Keratinocyte (primary cell): ENCODE results near the gene SKAP1. TPM values are rescaled to one million over a fixed set of nuclear protein-coding genes. Genes with fewer than 3 reads are reported as not detected.

Experiments used
- DNase-seq: peaks from one replicate; pipeline ENCODE4 v3.0.0-alpha.2; 2011; ENCODE audit warnings: low read depth, missing footprints, low spot score
- FAIRE-seq: peaks from 2 replicates; lab custom pipeline; 2011; peaks lifted over from hg19 to GRCh38; lab: Jason Lieb, UNC
- H2AFZ ChIP-seq: 2 replicates; pipeline ENCODE4 v1.6.0; 2012; ENCODE audit warnings: low read length, control low read depth, inconsistent platforms; ENCODE audit not compliant: control insufficient read depth
- H3K27ac ChIP-seq: 2 replicates; pipeline ENCODE4 v1.5.1; 2011; ENCODE audit warnings: low read length; ENCODE audit not compliant: control insufficient read depth, insufficient read depth
- H3K27me3 ChIP-seq: 3 replicates; pipeline ENCODE4 v1.6.0; 2011; ENCODE audit warnings: low read length; ENCODE audit not compliant: control insufficient read depth, insufficient read depth; ENCODE audit errors: extremely low read depth
- H3K36me3 ChIP-seq, 2 experiments: 2 replicates in 1 of 2; 3 replicates in 1 of 2; pipeline ENCODE4 v1.5.1; 2011; ENCODE audit warnings: low read length in 2 of 2, mild to moderate bottlenecking in 1 of 2; ENCODE audit not compliant: control insufficient read depth in 2 of 2, insufficient read depth in 2 of 2; ENCODE audit errors: extremely low read depth in 1 of 2
- H3K4me1 ChIP-seq: 3 replicates; pipeline ENCODE4 v1.5.1; 2011; ENCODE audit warnings: low read length; ENCODE audit not compliant: control insufficient read depth, insufficient read depth; ENCODE audit errors: extremely low read depth
- H3K4me2 ChIP-seq: 3 replicates; pipeline ENCODE4 v1.6.0; 2011; ENCODE audit warnings: low read depth, low read length; ENCODE audit not compliant: control insufficient read depth, insufficient read depth; ENCODE audit errors: extremely low read depth
- H3K4me3 ChIP-seq, 3 experiments: fragments of 200-600 bp in 1 of 3; sonication (generic) in 1 of 3; 2 replicates in 2 of 3; 3 replicates in 1 of 3; pipeline ENCODE4 v1.5.1; 2011 to 2016; ENCODE audit warnings: low read length in 3 of 3, mild to moderate bottlenecking in 3 of 3, control low read depth in 2 of 3, inconsistent platforms in 1 of 3, low read depth in 1 of 3, mixed read lengths in 1 of 3, mixed run types in 1 of 3, moderate library complexity in 1 of 3; ENCODE audit not compliant: control insufficient read depth in 2 of 3, insufficient read depth in 2 of 3; ENCODE audit errors: extremely low read depth in 1 of 3
- H3K79me2 ChIP-seq: 2 replicates; pipeline ENCODE4 v1.6.0; 2012; ENCODE audit warnings: low read length; ENCODE audit not compliant: control insufficient read depth, insufficient read depth
- H3K9ac ChIP-seq: 3 replicates; pipeline ENCODE4 v1.6.0; 2011; ENCODE audit warnings: low read length; ENCODE audit not compliant: control insufficient read depth, insufficient read depth; ENCODE audit errors: extremely low read depth
- H3K9me1 ChIP-seq: 3 replicates; pipeline ENCODE4 v1.6.0; 2011; ENCODE audit warnings: low read length; ENCODE audit not compliant: control insufficient read depth, insufficient read depth; ENCODE audit errors: extremely low read depth
- H3K9me3 ChIP-seq: 2 replicates; pipeline ENCODE4 v1.5.1; 2012; ENCODE audit warnings: low read depth, low read length; ENCODE audit not compliant: control insufficient read depth
- H4K20me1 ChIP-seq: 3 replicates; pipeline ENCODE4 v1.6.0; 2011; ENCODE audit warnings: low read length; ENCODE audit not compliant: control insufficient read depth, insufficient read depth; ENCODE audit errors: extremely low read depth
- CTCF ChIP-seq, 3 experiments: IDR thresholded peaks in 1 of 3; conservative IDR thresholded peaks in 1 of 3; optimal IDR thresholded peaks in 1 of 3; 2 replicates in 2 of 3; 3 replicates in 1 of 3; pipeline versions ENCODE3 to v1.5.1; 2011; ENCODE audit warnings: low read length in 3 of 3, mild to moderate bottlenecking in 3 of 3, moderate library complexity in 2 of 3, control low read depth in 1 of 3, inconsistent platforms in 1 of 3; ENCODE audit not compliant: insufficient read depth in 2 of 3; ENCODE audit errors: extremely low read depth in 1 of 3
- EZH2 ChIP-seq: IDR thresholded peaks from one replicate; pipeline ENCODE4 v1.6.1; 2012; ENCODE audit warnings: inconsistent platforms, mild to moderate bottlenecking, low read length, moderate library complexity
- dilution Hi-C: fragments of 300-500 bp; cut with MboI; formaldehyde crosslinking; loops from one replicate; pipeline ENCODE4 v1.7.0; 2020; ENCODE audit warnings: low sequenced_read_pairs; ENCODE audit not compliant: extremely low pct_ligation_motif_present
- polyA plus RNA-seq, 5 experiments: library from polyadenylated mRNA; depleted of rRNA in 3 of 5; stranded (reverse) in 3 of 5; stranded (forward) in 1 of 5; unstranded in 1 of 5; fragments of >200 nt; gene quantifications; 1 replicate in 1 of 5; 2 replicates in 3 of 5; 3 replicates in 1 of 5; pipeline versions ENCODE4 v1.2.1 to v1.2.3, GENCODE V29; 2011 to 2012; ENCODE audit warnings: missing spikeins in 2 of 5, low read depth in 1 of 5, low replicate concordance in 1 of 5

Gene SKAP1
- polyA plus RNA-seq, 1 donor (not counting 4 experiments of a cell fraction or from before 2014, with no cell fraction given) = not detected

DNA sequence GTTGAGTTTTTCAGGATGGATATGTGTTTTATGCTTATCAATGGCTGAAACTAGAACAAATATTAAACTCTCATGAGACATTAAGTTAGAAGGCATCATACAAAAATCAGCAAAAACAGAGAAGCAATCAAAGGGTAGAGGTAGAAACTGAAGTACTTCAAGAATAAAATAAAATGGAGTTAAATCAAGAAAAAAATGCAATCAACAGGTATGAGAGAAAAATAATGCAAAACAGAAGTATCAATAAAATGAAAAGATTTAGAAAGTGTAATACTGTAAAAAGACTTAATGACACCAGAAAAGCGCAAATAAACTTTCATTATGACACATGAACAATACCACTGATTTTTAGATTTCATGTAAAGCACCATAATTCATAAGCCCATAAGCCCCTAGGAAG, 112.3 kb downstream of the SKAP1 start:
- Histone ChIP-seq H3K79me2 (no peaks in the 10 kb centered on the region), H3K27ac (no peak overlapping the region), H3K36me3 (no peaks in the 10 kb centered on the region), H4K20me1 (no peaks in the 10 kb centered on the region), H3K9me1 (no peaks in the 10 kb centered on the region), H3K4me3 (no peak overlapping the region), H3K4me1 (no peaks in the 10 kb centered on the region), H3K27me3 (peaks cover 21% of the 10 kb centered on the region), H3K9ac (no peak overlapping the region), H2AFZ (no peak overlapping the region), H3K4me2 (no peak overlapping the region), H3K9me3 (no peaks in the 10 kb centered on the region)
- dilution Hi-C loops = no loop called here
- no peak for TF ChIP-seq CTCF (optimal IDR thresholded peaks at IDR 0.05 in 1 of 3, IDR thresholded peaks at IDR 0.05 in 1 of 3, conservative IDR thresholded peaks at IDR 0.05 in 1 of 3; ENCODE audit: extremely low read depth in 1 of 3, insufficient read depth in 2 of 3, low read length in 3 of 3)
- TF ChIP-seq EZH2 = no peak
- no peak for DNase-seq
- FAIRE-seq = no peak

- FAIRE-seq (no peak), DNase-seq (no peak)
- Histone ChIP-seq H2AFZ (no peak overlapping the region), H3K79me2 (no peaks in the 10 kb centered on the region), H3K9me3 (no peaks in the 10 kb centered on the region), H3K4me1 (no peaks in the 10 kb centered on the region), H4K20me1 (no peaks in the 10 kb centered on the region), H3K36me3 (no peaks in the 10 kb centered on the region), H3K27ac (no peak overlapping the region), H3K9ac (no peak overlapping the region), H3K4me3 (no peak overlapping the region), H3K4me2 (no peak overlapping the region), H3K9me1 (no peaks in the 10 kb centered on the region), H3K27me3 (peaks cover 39% of the 10 kb centered on the region)
- no peak for TF ChIP-seq CTCF (optimal IDR thresholded peaks at IDR 0.05 in 1 of 3, IDR thresholded peaks at IDR 0.05 in 1 of 3, conservative IDR thresholded peaks at IDR 0.05 in 1 of 3; ENCODE audit: extremely low read depth in 1 of 3, insufficient read depth in 2 of 3, low read length in 3 of 3)
- TF ChIP-seq EZH2 = no peak
- dilution Hi-C loops = no loop called here
Measured at GRCh38 chr17:48314716-48315115, 115.3 kb downstream of the SKAP1 start.
